ENCODE measurements around the gene AGAP5. TPM values are rescaled to one million over a fixed set of nuclear protein-coding genes. Genes with fewer than 3 reads are reported as not detected.

The AGAP5 gene
- total and polyA plus RNA-seq, 2 of the 13 experiments (the other 11 are each of a cell fraction or from before 2014, with no cell fraction given) = 5.3 to 7.9 TPM

DNA sequence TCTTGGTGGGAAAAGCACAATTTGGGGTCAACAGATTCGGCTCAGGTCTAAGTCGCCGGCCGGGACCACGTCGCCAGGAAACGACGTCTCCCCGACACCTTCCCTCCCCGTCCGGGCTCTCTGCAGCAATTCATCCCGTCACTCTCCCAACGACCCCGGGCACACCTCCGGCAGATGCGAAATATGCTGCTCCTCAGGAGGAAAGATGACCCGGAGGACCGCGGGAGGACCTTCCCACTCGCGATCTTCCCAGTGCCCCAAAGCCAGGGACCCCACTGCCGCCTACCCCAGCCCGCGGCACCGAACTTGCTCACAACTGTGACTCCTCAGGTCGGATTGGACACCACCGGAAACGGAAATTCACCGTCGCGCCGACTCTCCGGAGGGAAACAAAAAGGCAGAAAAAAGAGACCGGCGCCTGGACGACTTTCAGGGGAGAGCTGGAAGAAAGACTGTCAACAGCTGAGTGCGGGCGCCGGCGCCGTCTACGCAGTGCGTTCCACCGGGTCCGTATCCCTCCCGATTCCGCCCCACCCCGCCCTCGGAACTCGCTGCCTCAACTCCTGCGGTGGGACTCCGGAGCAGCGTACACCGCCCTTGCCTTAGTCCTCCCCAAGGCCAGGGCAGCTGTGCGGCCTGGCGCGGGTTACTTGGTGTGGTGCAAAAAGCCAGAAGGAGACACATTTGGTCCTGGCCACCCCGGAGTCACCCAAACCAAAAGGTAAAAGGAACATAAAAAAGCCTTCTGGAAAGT is 32.4 kb upstream of the AGAP5 start (continued):
- TF ChIP-seq ZNF318 (CRISPR knock-in tag; IDR thresholded peaks at IDR 0.05) (peak; percentile 64; the same call in 1 of the 2 replicates), SAFB2 (CRISPR knock-in tag; IDR thresholded peaks at IDR 0.05; ENCODE audit: borderline replicate concordance, low read depth) (0 out of 2 replicates have a peak, but pooled peaks have one; percentile 27), ZNF776 (CRISPR knock-in tag; IDR thresholded peaks at IDR 0.05) (peak; percentile 78; the same call in 1 of the 2 replicates), ZC3H13 (CRISPR knock-in tag; IDR thresholded peaks at IDR 0.05) (peak; percentile 66; the same call in 1 of the 2 replicates), KDM1A (CRISPR knock-in tag; IDR thresholded peaks at IDR 0.05) (0 out of 2 replicates have a peak, but pooled peaks have one; percentile 40), CENPT (CRISPR knock-in tag; IDR thresholded peaks at IDR 0.05; ENCODE audit: low read depth) (no peak), ZNF598 (CRISPR knock-in tag; IDR thresholded peaks at IDR 0.05; ENCODE audit: borderline replicate concordance) (no peak; the same call in 1 of the 2 replicates), DNMT1 (CRISPR knock-in tag; IDR thresholded peaks at IDR 0.05) (no peak), FOXK2 (IDR thresholded peaks at IDR 0.05) (peak; percentile 60; the same call in 1 of the 2 replicates), SYNCRIP (IDR thresholded peaks at IDR 0.05; ENCODE audit: insufficient read depth, low read depth, low read length) (no peak), ZZZ3 (CRISPR knock-in tag; IDR thresholded peaks at IDR 0.05; ENCODE audit: borderline replicate concordance) (peak; percentile 86; the same call in 1 of the 2 replicates), MAF1 (CRISPR knock-in tag; IDR thresholded peaks at IDR 0.05; ENCODE audit: borderline replicate concordance) (no peak), BORCS8-MEF2B (CRISPR knock-in tag; IDR thresholded peaks at IDR 0.05) (peak; percentile 79; the same call in 1 of the 2 replicates)
- TF ChIP-seq, protein P1, sequence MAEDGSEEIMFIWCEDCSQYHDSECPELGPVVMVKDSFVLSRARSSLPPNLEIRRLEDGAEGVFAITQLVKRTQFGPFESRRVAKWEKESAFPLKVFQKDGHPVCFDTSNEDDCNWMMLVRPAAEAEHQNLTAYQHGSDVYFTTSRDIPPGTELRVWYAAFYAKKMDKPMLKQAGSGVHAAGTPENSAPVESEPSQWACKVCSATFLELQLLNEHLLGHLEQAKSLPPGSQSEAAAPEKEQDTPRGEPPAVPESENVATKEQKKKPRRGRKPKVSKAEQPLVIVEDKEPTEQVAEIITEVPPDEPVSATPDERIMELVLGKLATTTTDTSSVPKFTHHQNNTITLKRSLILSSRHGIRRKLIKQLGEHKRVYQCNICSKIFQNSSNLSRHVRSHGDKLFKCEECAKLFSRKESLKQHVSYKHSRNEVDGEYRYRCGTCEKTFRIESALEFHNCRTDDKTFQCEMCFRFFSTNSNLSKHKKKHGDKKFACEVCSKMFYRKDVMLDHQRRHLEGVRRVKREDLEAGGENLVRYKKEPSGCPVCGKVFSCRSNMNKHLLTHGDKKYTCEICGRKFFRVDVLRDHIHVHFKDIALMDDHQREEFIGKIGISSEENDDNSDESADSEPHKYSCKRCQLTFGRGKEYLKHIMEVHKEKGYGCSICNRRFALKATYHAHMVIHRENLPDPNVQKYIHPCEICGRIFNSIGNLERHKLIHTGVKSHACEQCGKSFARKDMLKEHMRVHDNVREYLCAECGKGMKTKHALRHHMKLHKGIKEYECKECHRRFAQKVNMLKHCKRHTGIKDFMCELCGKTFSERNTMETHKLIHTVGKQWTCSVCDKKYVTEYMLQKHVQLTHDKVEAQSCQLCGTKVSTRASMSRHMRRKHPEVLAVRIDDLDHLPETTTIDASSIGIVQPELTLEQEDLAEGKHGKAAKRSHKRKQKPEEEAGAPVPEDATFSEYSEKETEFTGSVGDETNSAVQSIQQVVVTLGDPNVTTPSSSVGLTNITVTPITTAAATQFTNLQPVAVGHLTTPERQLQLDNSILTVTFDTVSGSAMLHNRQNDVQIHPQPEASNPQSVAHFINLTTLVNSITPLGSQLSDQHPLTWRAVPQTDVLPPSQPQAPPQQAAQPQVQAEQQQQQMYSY (CRISPR knock-in tag; IDR thresholded peaks at IDR 0.05) = peak; percentile 57; the same call in 1 of the 2 replicates

Measured in HepG2 (cell line).